GM19239 (cell line): ENCODE data around the gene GRIP2.
"Not testable (repeated sequence)": the region's sequence is repeated elsewhere in the genome, so short reads cannot be mapped to it uniquely, and the experiment has no call there.

ENCODE experiments used
- DNase-seq: peaks from one replicate; pipeline ENCODE4 v3.0.0; 2011; ENCODE audit warnings: low spot score; ENCODE audit not compliant: insufficient read length
- FAIRE-seq: peaks from 2 replicates; lab custom pipeline; 2011; peaks lifted over from hg19 to GRCh38; lab: Jason Lieb, UNC

The GRIP2 gene

GRCh38 chr3:14523792-14524191 is 16.4 kb downstream of the GRIP2 start:
- no peak for DNase-seq
- no peak for FAIRE-seq

GRCh38 chr3:14522768-14523167 is 17.4 kb downstream of the GRIP2 start:
- FAIRE-seq (no peak), DNase-seq (no peak)

GRCh38 chr3:14522129-14522691 is 17.9 kb downstream of the GRIP2 start:
- FAIRE-seq: no peak
- no peak for DNase-seq

- DNase-seq (no peak), FAIRE-seq (no peak)
Measured at GRCh38 chr3:14521611-14522010, 18.5 kb downstream of the GRIP2 start.

- DNase-seq (no peak), FAIRE-seq (no peak)
Measured at GRCh38 chr3:14520967-14521366, 19.2 kb downstream of the GRIP2 start.

GRCh38 chr3:14520149-14520548 is 20.0 kb downstream of the GRIP2 start:
- FAIRE-seq (no peak), DNase-seq (no peak)

- no peak for FAIRE-seq
- DNase-seq: no peak
Measured at GRCh38 chr3:14519406-14519805, 20.7 kb downstream of the GRIP2 start.

GRCh38 chr3:14518893-14519292 is 21.2 kb downstream of the GRIP2 start:
- no peak for DNase-seq

GRCh38 chr3:14518432-14518802 is 21.7 kb downstream of the GRIP2 start:
- DNase-seq (no peak), FAIRE-seq (no peak)

More at GRCh38 chr3:14518893-14519292, 21.2 kb downstream of the GRIP2 start:
- FAIRE-seq: no peak

- no peak for FAIRE-seq
Measured at GRCh38 chr3:14517601-14518431, 22.3 kb downstream of the GRIP2 start.

GRCh38 chr3:14516738-14517345 is 23.3 kb downstream of the GRIP2 start:
- no peak for FAIRE-seq
- DNase-seq: no peak

More at GRCh38 chr3:14517601-14518431, 22.3 kb downstream of the GRIP2 start:
- DNase-seq: no peak

- FAIRE-seq: not testable (repeated sequence)
Measured at GRCh38 chr3:14515526-14515925, 24.6 kb downstream of the GRIP2 start.

GRCh38 chr3:14514323-14514720 is 25.8 kb downstream of the GRIP2 start:
- DNase-seq (no peak), FAIRE-seq (no peak)

More at GRCh38 chr3:14515526-14515925, 24.6 kb downstream of the GRIP2 start:
- not testable (repeated sequence) for DNase-seq

GRCh38 chr3:14513566-14514322 is 26.4 kb downstream of the GRIP2 start:
- FAIRE-seq: no peak
- no peak for DNase-seq

- no peak for FAIRE-seq
- no peak for DNase-seq
Measured at GRCh38 chr3:14512942-14513327, 27.2 kb downstream of the GRIP2 start.

GRCh38 chr3:14512281-14512941 is 27.7 kb downstream of the GRIP2 start:
- FAIRE-seq (no peak), DNase-seq (no peak)

GRCh38 chr3:14511623-14512280 is 28.4 kb downstream of the GRIP2 start:
- DNase-seq: no peak
- no peak for FAIRE-seq

GRCh38 chr3:14510838-14511622 is 29.1 kb downstream of the GRIP2 start:
- FAIRE-seq (no peak), DNase-seq (no peak)

- DNase-seq (no peak), FAIRE-seq (no peak)
Measured at GRCh38 chr3:14509796-14510100, 30.4 kb downstream of the GRIP2 start.
